T-cell (primary cell): ENCODE measurements around the gene SAV1. TPM values are rescaled to one million over a fixed set of nuclear protein-coding genes. Genes with fewer than 3 reads are reported as not detected.

Source experiments
- ATAC-seq, 4 experiments: fragments of 200-7000 bp in 3 of 4; fragments of 150-1000 bp in 1 of 4; cut with Tn5 transposase; replicated peaks in 1 of 4; 1 replicate in 3 of 4; 2 replicates in 1 of 4; pipeline ENCODE4 v1.10.0; 2021; ENCODE audit warnings: moderate library complexity in 3 of 4, mild to moderate bottlenecking in 2 of 4, moderate number of reproducible peaks in 1 of 4
- CTCF ChIA-PET, 2 donors: fragments of 300-600 bp; sonication (Branson Sonifier 250); formaldehyde crosslinking; loops; one replicate each; lab custom pipeline; 2022; ENCODE audit warnings: antibody characterized with exemption in 2 of 2; lab: Charles Lee
- POLR2A ChIA-PET, 2 donors: fragments of 300-600 bp; sonication (Branson Sonifier 250); formaldehyde crosslinking; loops; one replicate each; lab custom pipeline; 2022; ENCODE audit warnings: antibody characterized with exemption in 2 of 2; lab: Charles Lee
- DNase-seq, 35 experiments: peaks; one replicate each; pipeline versions ENCODE4 v3.0.0 to v3.0.0-alpha.2; 2013 to 2023
- H3K27ac ChIP-seq: one replicate; pipeline ENCODE4 v1.5.1; 2013; ENCODE audit warnings: low read length
- H3K27me3 ChIP-seq, 2 experiments: replicated peaks in 1 of 2; 1 replicate in 1 of 2; 2 replicates in 1 of 2; pipeline versions ENCODE4 v1.6.1 to v1.7.0; 2013; ENCODE audit warnings: low read length in 1 of 2, mixed read lengths in 1 of 2; ENCODE audit not compliant: control insufficient read depth in 2 of 2, insufficient read depth in 2 of 2; ENCODE audit errors: extremely low read depth in 1 of 2
- H3K36me3 ChIP-seq, 2 donors: 1 replicate in 1 of 2; 2 replicates in 1 of 2; pipeline versions ENCODE4 v1.6.1 to v1.7.0; 2013; ENCODE audit warnings: low read length in 1 of 2; ENCODE audit not compliant: control insufficient read depth in 2 of 2, insufficient read depth in 1 of 2; ENCODE audit errors: extremely low read depth in 1 of 2
- H3K4me1 ChIP-seq, 2 experiments: 1 replicate in 1 of 2; 2 replicates in 1 of 2; pipeline versions ENCODE4 v1.6.1 to v1.7.0; 2013; ENCODE audit warnings: low read length in 2 of 2, mixed read lengths in 1 of 2; ENCODE audit not compliant: insufficient read depth in 2 of 2, control insufficient read depth in 1 of 2; ENCODE audit errors: extremely low read depth in 1 of 2
- H3K4me3 ChIP-seq, 2 donors: 1 replicate in 1 of 2; 2 replicates in 1 of 2; pipeline versions ENCODE4 v1.5.1 to v1.7.0; 2013; ENCODE audit warnings: mild to moderate bottlenecking in 2 of 2, low read length in 1 of 2, moderate library complexity in 1 of 2; ENCODE audit not compliant: control insufficient read depth in 1 of 2; ENCODE audit errors: extremely low read depth in 1 of 2
- H3K9me3 ChIP-seq: 2 replicates; pipeline ENCODE4 v1.7.0; 2013
- H3K27ac Mint-ChIP-seq, 2 donors: one replicate each; pipeline ENCODE4 v1.8.0; 2020 to 2021; ENCODE audit warnings: mild to moderate bottlenecking in 2 of 2, mixed read lengths in 2 of 2
- H3K27me3 Mint-ChIP-seq, 2 donors: one replicate each; pipeline ENCODE4 v1.8.0; 2021 to 2022; ENCODE audit warnings: mixed read lengths in 2 of 2
- H3K36me3 Mint-ChIP-seq: one replicate; pipeline ENCODE4 v1.8.0; 2021; ENCODE audit warnings: mixed read lengths
- H3K4me1 Mint-ChIP-seq, 3 donors: one replicate each; pipeline ENCODE4 v1.8.0; 2020 to 2022; ENCODE audit warnings: mixed read lengths in 3 of 3, mild to moderate bottlenecking in 1 of 3
- H3K4me3 Mint-ChIP-seq, 3 donors: one replicate each; pipeline ENCODE4 v1.8.0; 2020 to 2022; ENCODE audit warnings: mild to moderate bottlenecking in 3 of 3, mixed read lengths in 3 of 3, moderate library complexity in 3 of 3
- H3K9me3 Mint-ChIP-seq, 3 donors: one replicate each; pipeline ENCODE4 v1.8.0; 2020 to 2022; ENCODE audit warnings: mixed read lengths in 3 of 3
- WGBS: methylation state at CpG from one replicate; pipeline ENCODE4 v1.1.5; 2013; ENCODE audit warnings: missing lambda C conversion rate; ENCODE audit not compliant: insufficient coverage; 5-methylcytosine and 5-hydroxymethylcytosine counted together
- total RNA-seq, 35 experiments: library from RNA in 6 of 35; stranded (reverse) in 6 of 35; fragments of 120-200 nt in 1 of 35; gene quantifications; one replicate each; pipeline versions ENCODE4 v1.2.1 to v1.2.4 and lab custom pipeline; 2013 to 2026

Gene SAV1
- total RNA-seq, 5 donors from 2014 or later (not counting 1 experiment from before 2014, with no cell fraction given), result 9.1 to 12.2 (median 11.1) TPM

DNA sequence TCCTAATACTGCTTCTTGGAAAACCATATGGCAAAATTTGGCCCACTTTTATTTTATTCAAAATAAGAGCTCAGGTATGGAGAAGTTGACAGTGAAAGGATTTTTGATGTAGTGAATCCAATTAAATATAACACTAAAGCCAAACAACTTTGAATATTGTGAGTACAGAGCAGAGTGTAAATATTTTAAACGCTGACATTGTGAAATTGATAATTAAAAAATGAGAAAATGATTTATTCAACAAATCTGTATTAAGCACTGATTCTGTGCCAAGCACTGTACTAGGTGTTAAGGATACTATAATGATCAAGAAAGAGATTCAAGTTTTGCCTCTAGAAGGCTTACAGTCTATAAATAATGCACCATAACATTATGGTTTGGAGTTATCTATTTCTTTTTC is 57.6 kb downstream of the SAV1 start:
- no peaks in the 10 kb centered on the region for H3K36me3 ChIP-seq
- Mint-ChIP-seq H3K36me3 (peaks cover 2% of the 10 kb centered on the region), H3K4me1 (no peaks in the 10 kb centered on the region), H3K27me3 (peaks cover 0 to 4% of the 10 kb centered on the region in 2 donors), H3K4me3 (no peak overlapping the region), H3K27ac (no peak overlapping the region), H3K9me3 (no peaks in the 10 kb centered on the region)
- POLR2A ChIA-PET, result no interaction called here
- no peak for DNase-seq
- no peaks in the 10 kb centered on the region for H3K4me1 ChIP-seq
- no peak for ATAC-seq
- no CpG with 5 or more reads among the region's 1 CpG for WGBS
- no peak overlapping the region for H3K4me3 ChIP-seq
- CTCF ChIA-PET, result no interaction called here
- H3K9me3 ChIP-seq, result no peaks in the 10 kb centered on the region
- no peaks in the 10 kb centered on the region for H3K27me3 ChIP-seq
- H3K27ac ChIP-seq, result no peak overlapping the region

DNA sequence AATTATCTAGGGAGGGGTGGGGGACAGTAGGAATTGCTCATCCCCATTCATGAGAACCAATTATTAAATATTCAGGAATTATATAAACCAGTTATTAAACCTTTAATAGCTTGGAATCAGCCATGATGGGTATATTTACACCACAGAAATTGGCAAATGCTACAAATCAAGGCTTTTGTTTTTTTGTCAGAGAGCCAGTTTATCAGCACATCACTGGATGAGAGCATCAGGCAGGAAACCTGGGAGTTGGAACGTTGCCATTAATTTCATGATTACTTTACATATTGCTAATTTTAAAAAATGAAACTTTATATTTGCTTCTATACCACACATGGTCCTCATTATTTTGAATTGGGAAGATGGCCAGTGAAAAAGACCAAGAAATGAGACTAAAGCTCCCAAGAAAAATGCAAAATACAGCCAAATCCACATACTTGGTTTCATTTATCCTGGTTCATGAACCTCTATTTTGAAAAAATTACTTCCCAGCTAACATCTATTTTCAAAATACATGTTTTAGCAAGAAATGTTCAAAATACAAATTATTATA is 59.7 kb downstream of the SAV1 start:
- no peaks in the 10 kb centered on the region for H3K36me3 Mint-ChIP-seq
- H3K4me3 Mint-ChIP-seq, result no peak overlapping the region

GRCh38 chr14:50607761-50608160 is 60.3 kb downstream of the SAV1 start:
- Histone ChIP-seq H3K27me3 (no peaks in the 10 kb centered on the region), H3K27ac (no peak overlapping the region), H3K4me3 (no peak overlapping the region), H3K4me1 (no peaks in the 10 kb centered on the region), H3K36me3 (no peaks in the 10 kb centered on the region), H3K9me3 (no peaks in the 10 kb centered on the region)
- ATAC-seq, result no peak
- Mint-ChIP-seq H3K27me3 (peaks cover 0 to 4% of the 10 kb centered on the region in 2 donors), H3K4me1 (no peaks in the 10 kb centered on the region), H3K4me3 (no peak overlapping the region), H3K9me3 (no peaks in the 10 kb centered on the region), H3K27ac (no peak overlapping the region), H3K36me3 (no peaks in the 10 kb centered on the region)
- no peak for DNase-seq
- ChIA-PET CTCF (interaction anchor here in 1 of 2 donors (0.6 kb wide), 1 partner anchor 27 kb away, joined by 3 read pairs; no protein-coding TSS in a partner anchor), POLR2A (no interaction called here)
- no CpG with 5 or more reads among the region's 1 CpG for WGBS

More for the DNA sequence above, 59.7 kb downstream of the SAV1 start:
- ATAC-seq (no peak), DNase-seq (no peak)
- CTCF ChIA-PET, result no interaction called here
- H3K27me3 ChIP-seq, result no peaks in the 10 kb centered on the region
- WGBS, result no CpG with 5 or more reads among the region's 1 CpG
- no peak overlapping the region for H3K4me3 ChIP-seq
- no peaks in the 10 kb centered on the region for H3K9me3 ChIP-seq
- POLR2A ChIA-PET, result no interaction called here
- H3K4me1 Mint-ChIP-seq, result no peaks in the 10 kb centered on the region
- peaks cover 0 to 4% of the 10 kb centered on the region in 2 donors for H3K27me3 Mint-ChIP-seq
- H3K4me1 ChIP-seq, result no peaks in the 10 kb centered on the region
- no peaks in the 10 kb centered on the region for H3K36me3 ChIP-seq
- H3K27ac ChIP-seq, result no peak overlapping the region
- H3K9me3 Mint-ChIP-seq, result no peaks in the 10 kb centered on the region
- no peak overlapping the region for H3K27ac Mint-ChIP-seq

DNA sequence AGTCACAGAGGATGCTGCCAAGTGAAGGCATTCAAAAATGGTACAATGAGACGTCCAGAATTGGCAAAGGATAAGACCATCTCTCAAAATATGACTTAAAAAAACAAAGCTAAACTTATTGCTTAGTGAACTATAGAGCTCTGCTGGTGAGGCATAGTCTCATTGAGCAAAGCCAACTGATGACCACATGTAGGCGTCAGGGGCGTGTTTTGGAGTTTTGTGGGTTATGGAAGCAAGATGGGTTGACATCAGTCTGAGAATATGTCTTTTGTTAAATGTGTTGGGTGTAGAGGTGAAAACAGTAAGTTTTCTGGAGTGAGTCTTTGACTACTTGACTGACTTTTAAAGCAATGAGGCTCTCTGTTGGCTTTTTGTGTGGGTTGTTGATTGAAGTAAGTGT is 60.9 kb downstream of the SAV1 start:
- no peak for DNase-seq

GRCh38 chr14:50606468-50606867 is 61.6 kb downstream of the SAV1 start:
- H3K36me3 ChIP-seq, result no peaks in the 10 kb centered on the region
- Mint-ChIP-seq H3K4me3 (no peak overlapping the region), H3K27ac (no peak overlapping the region), H3K36me3 (no peaks in the 10 kb centered on the region), H3K9me3 (no peaks in the 10 kb centered on the region), H3K27me3 (peaks cover 0 to 4% of the 10 kb centered on the region in 2 donors), H3K4me1 (no peaks in the 10 kb centered on the region)
- DNase-seq, result no peak
- no peaks in the 10 kb centered on the region for H3K27me3 ChIP-seq
- no CpG with 5 or more reads among the region's 2 CpGs for WGBS
- H3K27ac ChIP-seq, result no peak overlapping the region
- no peak overlapping the region for H3K4me3 ChIP-seq
- H3K4me1 ChIP-seq, result no peaks in the 10 kb centered on the region
- ChIA-PET POLR2A (interaction anchor here in 1 of 2 donors (0.6 kb wide), 1 partner anchor 1547 kb away, joined by 3 read pairs; no protein-coding TSS in a partner anchor), CTCF (interaction anchor here (0.8 to 1.5 kb wide), 3 partner anchors 9 to 254 kb away, joined by 3 to 5 read pairs (median 4); no protein-coding TSS in a partner anchor)
- H3K9me3 ChIP-seq, result no peaks in the 10 kb centered on the region
- no peak for ATAC-seq

More for the DNA sequence above, 60.9 kb downstream of the SAV1 start:
- H3K27me3 Mint-ChIP-seq, result peaks cover 0 to 4% of the 10 kb centered on the region in 2 donors
- H3K36me3 ChIP-seq, result no peaks in the 10 kb centered on the region
- ATAC-seq, result no peak
- no peaks in the 10 kb centered on the region for H3K27me3 ChIP-seq
- no peaks in the 10 kb centered on the region for H3K9me3 ChIP-seq
- no peaks in the 10 kb centered on the region for H3K9me3 Mint-ChIP-seq
- H3K36me3 Mint-ChIP-seq, result no peaks in the 10 kb centered on the region
- H3K27ac Mint-ChIP-seq, result no peak overlapping the region
- ChIA-PET POLR2A (no interaction called here), CTCF (no interaction called here)
- no peak overlapping the region for H3K4me3 Mint-ChIP-seq
- WGBS, result 55% methylated on average over 3 of the region's 3 CpGs
- no peak overlapping the region for H3K27ac ChIP-seq
- H3K4me3 ChIP-seq, result no peak overlapping the region
- no peaks in the 10 kb centered on the region for H3K4me1 ChIP-seq
- no peaks in the 10 kb centered on the region for H3K4me1 Mint-ChIP-seq

DNA sequence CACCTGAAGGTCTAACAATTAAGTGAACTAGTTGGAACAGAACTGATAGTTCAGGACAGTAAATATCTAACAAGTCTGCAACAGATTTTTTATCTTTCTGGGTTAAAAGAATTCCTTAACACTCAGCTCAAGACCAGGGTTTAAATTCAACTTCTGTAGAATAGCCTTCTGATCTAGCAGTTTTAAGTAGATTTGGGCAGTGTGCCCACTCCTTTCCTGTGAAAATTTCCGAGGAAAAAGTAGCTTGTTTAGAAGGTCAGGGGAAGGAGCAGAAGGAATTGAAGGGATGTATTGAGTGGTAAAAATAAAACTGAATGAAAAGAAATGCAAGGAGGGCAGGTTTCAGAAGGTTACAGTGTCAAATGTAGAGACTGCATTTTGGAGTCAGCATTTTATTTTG is 62.3 kb downstream of the SAV1 start:
- H3K4me3 ChIP-seq, result no peak overlapping the region
- no peaks in the 10 kb centered on the region for H3K9me3 ChIP-seq
- H3K36me3 ChIP-seq, result no peaks in the 10 kb centered on the region
- H3K27me3 Mint-ChIP-seq, result peaks cover 0 to 4% of the 10 kb centered on the region in 2 donors
- no peak overlapping the region for H3K27ac Mint-ChIP-seq
- ChIA-PET POLR2A (interaction anchor here in 1 of 2 donors (0.6 kb wide), 1 partner anchor 1546 kb away, joined by 3 read pairs; no protein-coding TSS in a partner anchor), CTCF (interaction anchor here (0.8 to 1.5 kb wide), 3 partner anchors 9 to 255 kb away, joined by 3 to 5 read pairs (median 4); no protein-coding TSS in a partner anchor)
- 33% methylated on average over 1 of the region's 1 CpG for WGBS
- H3K9me3 Mint-ChIP-seq, result no peaks in the 10 kb centered on the region
- no peaks in the 10 kb centered on the region for H3K27me3 ChIP-seq
- H3K27ac ChIP-seq, result no peak overlapping the region
- H3K36me3 Mint-ChIP-seq, result no peaks in the 10 kb centered on the region
- no peaks in the 10 kb centered on the region for H3K4me1 ChIP-seq
- no peaks in the 10 kb centered on the region for H3K4me1 Mint-ChIP-seq
- DNase-seq (no peak), ATAC-seq (no peak)
- H3K4me3 Mint-ChIP-seq, result no peak overlapping the region
